CD4-positive, alpha-beta memory T cell (primary cell): ENCODE measurements around the gene KCNQ2. TPM values are rescaled to one million over a fixed set of nuclear protein-coding genes. Genes with fewer than 3 reads are reported as not detected.
A peak's percentile ranks its signal among the peaks of the same experiment; 100 is the strongest.

Experiments used
- CTCF ChIA-PET: fragments of 350-600 bp; sonication (Branson Sonifier 250); formaldehyde crosslinking; loops from one replicate; lab custom pipeline; 2021; ENCODE audit warnings: inconsistent platforms; ENCODE audit not compliant: partially characterized antibody; lab: Charles Lee
- POLR2A ChIA-PET: fragments of 350-600 bp; sonication (Branson Sonifier 250); formaldehyde crosslinking; loops from one replicate; lab custom pipeline; 2021; ENCODE audit not compliant: partially characterized antibody; lab: Charles Lee
- DNase-seq, 5 donors: peaks; one replicate each; pipeline versions ENCODE4 v3.0.0 to v3.0.0-alpha.2; 2020 to 2022; ENCODE audit warnings: mixed read lengths in 1 of 5
- H3K27ac ChIP-seq: one replicate; pipeline ENCODE4 v1.7.0; 2013; ENCODE audit warnings: low read depth, low read length
- H3K27me3 ChIP-seq: 2 replicates; pipeline ENCODE4 v1.7.0; 2013; ENCODE audit warnings: mild to moderate bottlenecking, low read length, moderate library complexity; ENCODE audit not compliant: insufficient read depth
- H3K36me3 ChIP-seq: 2 replicates; pipeline ENCODE4 v1.7.0; 2013; ENCODE audit warnings: mild to moderate bottlenecking, low read length, moderate library complexity; ENCODE audit not compliant: insufficient read depth
- H3K4me1 ChIP-seq: 2 replicates; pipeline ENCODE4 v1.7.0; 2013; ENCODE audit warnings: mild to moderate bottlenecking, low read length, moderate library complexity; ENCODE audit not compliant: insufficient read depth
- H3K4me3 ChIP-seq, 2 donors: one replicate each; pipeline ENCODE4 v1.7.0; 2013; ENCODE audit warnings: low read length in 2 of 2, mild to moderate bottlenecking in 1 of 2
- H3K9me3 ChIP-seq, 2 donors: one replicate each; pipeline ENCODE4 v1.7.0; 2013; ENCODE audit warnings: low read length in 2 of 2, control low read depth in 1 of 2; ENCODE audit not compliant: control insufficient read depth in 1 of 2
- H3K27ac Mint-ChIP-seq, 7 donors: one replicate each; pipeline ENCODE4 v1.8.0; 2020 to 2021; ENCODE audit warnings: mixed read lengths in 7 of 7, mild to moderate bottlenecking in 6 of 7, inconsistent platforms in 3 of 7, moderate library complexity in 3 of 7
- H3K27me3 Mint-ChIP-seq, 2 donors: one replicate each; pipeline ENCODE4 v1.8.0; 2020 to 2021; ENCODE audit warnings: mixed read lengths in 2 of 2
- H3K36me3 Mint-ChIP-seq, 2 donors: one replicate each; pipeline ENCODE4 v1.8.0; 2020 to 2021; ENCODE audit warnings: mixed read lengths in 2 of 2, inconsistent platforms in 1 of 2, mild to moderate bottlenecking in 1 of 2
- H3K4me1 Mint-ChIP-seq, 4 donors: one replicate each; pipeline ENCODE4 v1.8.0; 2020 to 2021; ENCODE audit warnings: mixed read lengths in 4 of 4, mild to moderate bottlenecking in 1 of 4
- H3K4me3 Mint-ChIP-seq, 8 donors: one replicate each; pipeline ENCODE4 v1.8.0; 2020 to 2021; ENCODE audit warnings: mixed read lengths in 8 of 8, mild to moderate bottlenecking in 7 of 8, moderate library complexity in 6 of 8, inconsistent platforms in 3 of 8
- H3K9me3 Mint-ChIP-seq, 8 donors: one replicate each; pipeline ENCODE4 v1.8.0; 2020 to 2021; ENCODE audit warnings: mixed read lengths in 8 of 8, mild to moderate bottlenecking in 5 of 8, inconsistent platforms in 3 of 8, moderate library complexity in 1 of 8
- intact Hi-C: fragments of 100-400 bp; cut with micrococcal nuclease; formaldehyde crosslinking; loops from one replicate; pipeline ENCODE4 v1.15.1; 2023
- polyA plus RNA-seq, 2 donors: library from polyadenylated mRNA; unstranded; fragments of 300-500 nt; fragmentation: Illumina TruSeq; gene quantifications; one replicate each; pipeline ENCODE4 v1.2.3, GENCODE V29; 2021
- total RNA-seq, 2 experiments: library from RNA; stranded (reverse); gene quantifications; one replicate each; pipeline ENCODE4 v1.2.3, GENCODE V29; 2021

The KCNQ2 gene
- total and polyA plus RNA-seq, 4 experiments from 2014 or later: not detected

DNA sequence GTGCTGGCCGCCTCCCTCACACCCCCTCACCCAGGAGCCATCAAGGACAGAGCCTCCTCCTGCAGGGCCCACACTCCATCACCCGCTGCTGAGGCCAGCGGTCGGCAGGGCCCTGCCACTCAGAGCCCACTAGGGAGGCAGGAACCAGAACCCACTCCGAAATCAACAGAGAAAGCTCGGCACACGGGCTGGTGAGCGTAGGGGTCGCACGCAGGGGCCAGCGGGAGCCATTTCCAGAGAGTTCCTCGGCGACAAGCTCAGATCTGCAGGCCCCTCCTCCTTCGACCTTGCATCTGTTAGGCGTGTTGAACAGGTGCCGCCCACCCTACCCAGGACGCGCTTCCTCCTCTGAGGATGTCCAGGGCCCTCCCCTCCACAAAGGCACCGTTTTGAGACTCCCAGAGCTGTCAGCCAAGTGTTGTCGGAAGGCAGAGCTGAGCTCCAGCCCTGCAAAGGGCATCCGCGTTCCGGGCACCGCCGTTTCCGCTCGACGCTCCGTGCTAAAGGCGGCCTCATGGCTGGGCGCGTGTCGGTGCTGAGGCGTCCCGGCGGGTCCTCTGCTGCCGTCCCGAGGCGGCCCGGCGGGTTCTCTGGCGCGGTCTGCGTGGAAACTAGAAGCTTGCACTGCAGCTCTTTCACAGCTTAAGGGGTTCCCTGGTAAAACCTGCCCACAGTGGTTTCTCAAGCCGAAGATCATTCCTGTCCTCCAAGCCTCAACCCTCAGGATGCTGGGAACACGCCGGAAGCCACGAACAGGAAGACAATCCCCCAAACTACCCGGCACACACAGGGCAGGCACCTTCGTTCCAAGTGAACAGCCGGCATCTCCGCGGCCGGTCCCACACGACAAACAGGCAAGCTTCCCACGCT lies 6.8 kb downstream of the KCNQ2 start:
- H3K27ac Mint-ChIP-seq: no peak overlapping the region
- H3K4me1 Mint-ChIP-seq: no peaks in the 10 kb centered on the region
- DNase-seq: no peak
- Histone ChIP-seq H3K36me3 (no peaks in the 10 kb centered on the region), H3K27me3 (peaks cover 4% of the 10 kb centered on the region), H3K27ac (no peak overlapping the region), H3K9me3 (no peaks in the 10 kb centered on the region), H3K4me3 (no peak overlapping the region), H3K4me1 (no peaks in the 10 kb centered on the region)
- H3K27me3 Mint-ChIP-seq: peaks cover 37 to 39% of the 10 kb centered on the region in 2 donors
- H3K36me3 Mint-ChIP-seq: no peaks in the 10 kb centered on the region
- CTCF ChIA-PET: no interaction called here
- intact Hi-C loops: no loop called here
- POLR2A ChIA-PET: no interaction called here
- H3K9me3 Mint-ChIP-seq: peaks cover 0 to 2% (median 0%) of the 10 kb centered on the region in 8 donors
- no peak overlapping the region for H3K4me3 Mint-ChIP-seq

DNA sequence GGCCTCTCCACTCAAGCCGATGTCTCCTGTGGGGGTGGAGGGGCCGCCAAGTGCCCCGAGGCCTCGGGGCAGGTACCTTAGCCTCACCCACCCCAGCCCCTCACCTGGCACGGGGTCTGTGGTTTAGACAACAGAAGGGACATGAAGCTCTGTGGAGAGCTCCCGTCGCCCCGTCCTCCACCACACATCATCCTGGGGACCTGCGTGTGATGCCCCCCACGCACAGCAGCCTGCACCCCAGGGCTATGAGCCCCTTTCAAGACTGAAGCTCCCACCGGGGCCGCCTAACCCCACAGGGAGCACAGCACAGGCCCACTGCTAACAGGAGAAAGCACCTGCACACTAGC lies 8.2 kb downstream of the KCNQ2 start:
- CTCF ChIA-PET: interaction anchor here (0.7 kb wide), 1 partner anchor 23 kb away, joined by 3 read pairs; no protein-coding TSS in a partner anchor
- Mint-ChIP-seq H3K9me3 (peaks cover 0 to 2% (median 0%) of the 10 kb centered on the region in 8 donors), H3K36me3 (no peaks in the 10 kb centered on the region), H3K4me3 (no peak overlapping the region), H3K4me1 (no peaks in the 10 kb centered on the region), H3K27ac (no peak overlapping the region), H3K27me3 (peaks cover 30 to 40% of the 10 kb centered on the region in 2 donors)
- POLR2A ChIA-PET: no interaction called here
- Histone ChIP-seq H3K4me1 (no peaks in the 10 kb centered on the region), H3K4me3 (no peak overlapping the region), H3K36me3 (no peaks in the 10 kb centered on the region), H3K27me3 (no peaks in the 10 kb centered on the region), H3K9me3 (no peaks in the 10 kb centered on the region), H3K27ac (no peak overlapping the region)
- intact Hi-C loops: no loop called here
- no peak for DNase-seq

DNA sequence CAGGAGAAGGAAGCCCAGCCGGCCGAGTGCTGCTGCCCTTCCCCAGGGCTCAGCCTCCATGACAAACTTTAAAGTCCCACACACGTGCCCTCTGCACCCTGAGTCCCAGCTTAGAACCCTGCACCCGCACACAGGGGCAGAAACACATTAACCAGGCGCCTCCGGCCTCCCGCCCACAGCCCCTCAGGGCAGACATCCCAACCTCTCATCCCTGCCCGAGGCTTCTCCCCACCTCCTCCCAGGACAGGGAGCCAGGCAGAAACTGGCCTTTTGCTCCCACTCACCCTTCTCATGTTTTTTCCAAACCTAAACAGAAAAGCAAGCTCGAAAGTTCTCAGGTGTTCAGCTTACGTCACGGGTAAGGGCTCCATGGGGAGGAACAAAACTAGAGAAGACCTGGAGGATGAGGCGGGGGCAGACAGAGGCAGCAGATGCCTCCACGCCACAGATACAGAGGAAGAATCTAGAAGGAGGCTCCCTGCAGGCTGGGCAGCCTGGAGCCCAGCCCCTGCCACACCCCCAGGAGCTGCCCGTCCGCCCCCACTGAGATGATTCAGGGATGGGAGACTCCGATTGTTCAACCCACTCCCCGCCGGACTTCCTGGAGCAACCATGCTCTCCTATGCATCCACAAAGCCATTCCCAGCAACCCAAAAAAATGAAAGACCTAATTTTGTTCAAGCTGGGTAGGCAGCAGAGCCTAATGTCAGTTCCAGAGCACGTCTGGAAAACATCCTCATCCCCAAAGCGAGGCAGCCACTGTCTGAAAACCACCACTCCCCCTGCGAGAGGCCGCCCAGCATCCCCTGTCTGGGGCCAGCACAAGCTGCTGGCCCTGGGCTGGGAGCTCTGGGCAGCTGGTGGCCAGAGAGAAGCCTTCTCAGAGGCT lies 8.8 kb downstream of the KCNQ2 start:
- Histone ChIP-seq H3K27me3 (no peaks in the 10 kb centered on the region), H3K36me3 (no peaks in the 10 kb centered on the region), H3K27ac (no peak overlapping the region), H3K4me1 (no peaks in the 10 kb centered on the region), H3K4me3 (no peak overlapping the region), H3K9me3 (no peaks in the 10 kb centered on the region)
- Mint-ChIP-seq H3K9me3 (peaks cover 0 to 2% (median 0%) of the 10 kb centered on the region in 8 donors), H3K27ac (no peak overlapping the region), H3K4me1 (no peaks in the 10 kb centered on the region), H3K36me3 (no peaks in the 10 kb centered on the region), H3K4me3 (no peak overlapping the region), H3K27me3 (peaks cover 32 to 42% of the 10 kb centered on the region in 2 donors)
- intact Hi-C loops: no loop called here
- DNase-seq: no peak
- POLR2A ChIA-PET: no interaction called here
- CTCF ChIA-PET: interaction anchor here (0.7 kb wide), 1 partner anchor 22 kb away, joined by 3 read pairs; no protein-coding TSS in a partner anchor

DNA sequence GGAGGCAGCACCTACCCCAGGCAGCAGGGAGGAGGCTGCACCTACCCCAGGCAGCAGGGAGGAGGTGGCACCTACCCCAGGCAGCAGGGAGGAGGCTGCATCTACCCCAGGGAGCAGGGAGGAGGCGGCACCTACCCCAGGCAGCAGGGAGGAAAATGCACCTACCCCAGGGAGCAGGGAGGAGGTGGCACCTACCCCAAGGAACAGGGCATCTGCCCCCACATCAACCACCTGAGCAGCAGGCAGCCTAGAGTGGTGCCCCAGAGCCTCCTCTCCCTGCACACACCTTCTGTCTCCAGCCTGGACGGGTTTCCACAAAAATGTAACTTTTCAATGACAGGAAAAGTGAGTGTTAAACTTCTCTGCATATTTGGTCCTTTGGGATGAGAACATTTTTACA lies 10.2 kb downstream of the KCNQ2 start:
- Histone ChIP-seq H3K9me3 (no peaks in the 10 kb centered on the region), H3K4me3 (no peak overlapping the region), H3K36me3 (no peaks in the 10 kb centered on the region), H3K4me1 (no peaks in the 10 kb centered on the region), H3K27me3 (no peaks in the 10 kb centered on the region), H3K27ac (no peak overlapping the region)
- H3K4me3 Mint-ChIP-seq: no peak overlapping the region
- no peak for DNase-seq
- no peaks in the 10 kb centered on the region for H3K36me3 Mint-ChIP-seq
- CTCF ChIA-PET: no interaction called here
- POLR2A ChIA-PET: no interaction called here
- H3K4me1 Mint-ChIP-seq: peaks cover 0 to 7% (median under 1%) of the 10 kb centered on the region in 4 donors
- H3K27ac Mint-ChIP-seq: no peak overlapping the region
- intact Hi-C loops: no loop called here
- H3K9me3 Mint-ChIP-seq: peaks cover 0 to 2% (median 0%) of the 10 kb centered on the region in 8 donors
- peaks cover 31 to 38% of the 10 kb centered on the region in 2 donors for H3K27me3 Mint-ChIP-seq

DNA sequence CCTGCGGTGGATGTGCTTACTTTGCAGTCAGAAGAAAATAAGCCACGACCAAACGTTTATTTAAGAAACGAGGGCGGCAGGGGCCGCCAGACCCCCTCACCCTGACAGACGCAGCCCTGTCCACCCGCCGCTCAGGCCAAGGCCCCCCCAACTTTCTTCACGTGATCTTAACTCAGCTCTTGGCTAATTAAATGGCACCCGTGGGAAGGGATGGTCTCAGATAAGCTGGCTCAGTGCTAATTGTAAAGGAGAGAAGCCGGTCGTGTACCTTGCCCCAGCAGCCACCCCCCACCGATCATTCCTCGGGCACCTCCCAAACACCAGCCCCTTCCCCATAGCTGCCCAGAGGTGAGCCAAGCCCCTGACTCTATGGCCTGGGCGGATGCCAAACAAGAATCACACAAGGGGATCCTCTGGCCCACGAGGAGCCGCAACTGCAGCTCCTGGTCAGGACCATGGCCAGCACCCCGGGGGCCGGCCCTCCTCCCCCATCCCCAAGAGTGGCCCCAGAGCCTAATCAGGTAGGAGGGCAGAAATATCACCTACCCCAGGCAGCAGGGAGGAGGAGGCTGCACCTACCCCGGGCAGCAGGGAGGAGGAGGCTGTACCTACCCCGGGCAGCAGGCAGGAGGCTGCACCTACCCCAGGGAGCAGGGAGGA lies 11.2 kb downstream of the KCNQ2 start:
- Mint-ChIP-seq H3K4me3 (no peak overlapping the region), H3K27me3 (peaks cover 26 to 35% of the 10 kb centered on the region in 2 donors), H3K4me1 (peaks cover 0 to 8% (median under 1%) of the 10 kb centered on the region in 4 donors), H3K27ac (no peak overlapping the region), H3K36me3 (no peaks in the 10 kb centered on the region), H3K9me3 (peaks cover 0 to 2% (median 0%) of the 10 kb centered on the region in 8 donors)
- H3K36me3 ChIP-seq: no peaks in the 10 kb centered on the region
- no peaks in the 10 kb centered on the region for H3K4me1 ChIP-seq
- ChIA-PET POLR2A (no interaction called here), CTCF (no interaction called here)
- H3K4me3 ChIP-seq: no peak overlapping the region
- intact Hi-C loops: no loop called here
- peak in 1 of 5 donors; percentile 14 for DNase-seq
- H3K9me3 ChIP-seq: no peaks in the 10 kb centered on the region
- H3K27me3 ChIP-seq: no peaks in the 10 kb centered on the region
- H3K27ac ChIP-seq: no peak overlapping the region

DNA sequence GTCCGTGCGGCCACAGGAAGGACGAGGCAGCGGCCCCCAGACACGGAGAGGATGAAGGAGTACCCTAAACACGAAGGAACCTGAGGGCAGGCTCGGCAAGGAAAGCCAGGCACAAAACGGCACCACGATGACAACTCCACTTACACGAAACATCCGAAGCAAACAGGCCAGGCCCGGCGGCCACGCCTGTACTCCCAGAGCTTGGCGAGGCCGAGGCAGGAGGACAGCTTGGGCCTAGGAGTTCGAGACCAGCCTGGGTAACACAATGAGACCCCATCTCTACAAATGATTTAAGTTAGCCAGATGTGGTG lies 13.4 kb downstream of the KCNQ2 start:
- no peaks in the 10 kb centered on the region for H3K27me3 ChIP-seq
- DNase-seq: no peak
- Mint-ChIP-seq H3K4me1 (peaks cover 0 to 11% (median under 1%) of the 10 kb centered on the region in 4 donors), H3K9me3 (peaks cover 0 to 2% (median 0%) of the 10 kb centered on the region in 8 donors), H3K4me3 (no peak overlapping the region), H3K27ac (peak overlapping the region in 1 of 7 donors; percentile 46), H3K36me3 (no peaks in the 10 kb centered on the region), H3K27me3 (peaks cover 25 to 30% of the 10 kb centered on the region in 2 donors)
- CTCF ChIA-PET: no interaction called here
- no peak overlapping the region for H3K27ac ChIP-seq
- H3K9me3 ChIP-seq: no peaks in the 10 kb centered on the region
- H3K36me3 ChIP-seq: no peaks in the 10 kb centered on the region
- POLR2A ChIA-PET: no interaction called here
- no peaks in the 10 kb centered on the region for H3K4me1 ChIP-seq
- intact Hi-C loops: no loop called here
- no peak overlapping the region for H3K4me3 ChIP-seq
